Measurements from ENCODE around the gene CTSL.

CTSL gene

DNA sequence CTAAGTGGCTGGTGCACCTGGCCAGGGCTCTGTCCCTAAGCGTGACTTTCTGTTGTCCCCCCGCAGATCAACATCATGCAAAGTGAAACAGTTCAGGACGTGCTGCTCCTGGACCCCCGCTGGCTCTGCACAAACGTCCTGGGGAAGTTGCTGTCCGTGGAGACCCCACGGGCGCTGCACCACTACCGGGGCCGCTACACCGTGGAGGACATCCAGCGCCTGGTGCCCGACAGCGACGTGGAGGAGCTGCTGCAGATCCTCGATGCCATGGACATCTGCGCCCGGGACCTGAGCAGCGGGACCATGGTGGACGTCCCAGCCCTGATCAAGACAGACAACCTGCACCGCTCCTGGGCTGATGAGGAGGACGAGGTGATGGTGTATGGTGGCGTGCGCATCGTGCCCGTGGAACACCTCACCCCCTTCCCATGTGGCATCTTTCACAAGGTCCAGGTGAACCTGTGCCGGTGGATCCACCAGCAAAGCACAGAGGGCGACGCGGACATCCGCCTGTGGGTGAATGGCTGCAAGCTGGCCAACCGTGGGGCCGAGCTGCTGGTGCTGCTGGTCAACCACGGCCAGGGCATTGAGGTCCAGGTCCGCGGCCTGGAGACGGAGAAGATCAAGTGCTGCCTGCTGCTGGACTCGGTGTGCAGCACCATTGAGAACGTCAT is 19.7 kb upstream of the CTSL start:
- TF ChIP-seq, protein P1, sequence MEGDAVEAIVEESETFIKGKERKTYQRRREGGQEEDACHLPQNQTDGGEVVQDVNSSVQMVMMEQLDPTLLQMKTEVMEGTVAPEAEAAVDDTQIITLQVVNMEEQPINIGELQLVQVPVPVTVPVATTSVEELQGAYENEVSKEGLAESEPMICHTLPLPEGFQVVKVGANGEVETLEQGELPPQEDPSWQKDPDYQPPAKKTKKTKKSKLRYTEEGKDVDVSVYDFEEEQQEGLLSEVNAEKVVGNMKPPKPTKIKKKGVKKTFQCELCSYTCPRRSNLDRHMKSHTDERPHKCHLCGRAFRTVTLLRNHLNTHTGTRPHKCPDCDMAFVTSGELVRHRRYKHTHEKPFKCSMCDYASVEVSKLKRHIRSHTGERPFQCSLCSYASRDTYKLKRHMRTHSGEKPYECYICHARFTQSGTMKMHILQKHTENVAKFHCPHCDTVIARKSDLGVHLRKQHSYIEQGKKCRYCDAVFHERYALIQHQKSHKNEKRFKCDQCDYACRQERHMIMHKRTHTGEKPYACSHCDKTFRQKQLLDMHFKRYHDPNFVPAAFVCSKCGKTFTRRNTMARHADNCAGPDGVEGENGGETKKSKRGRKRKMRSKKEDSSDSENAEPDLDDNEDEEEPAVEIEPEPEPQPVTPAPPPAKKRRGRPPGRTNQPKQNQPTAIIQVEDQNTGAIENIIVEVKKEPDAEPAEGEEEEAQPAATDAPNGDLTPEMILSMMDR (conservative IDR thresholded peaks at IDR 0.05; ENCODE audit: control insufficient read depth, insufficient read depth, low read depth, low read length): no peak
- no peak for DNase-seq (ENCODE audit: low read depth)
- no peak overlapping the region for H3K4me3 ChIP-seq (ENCODE audit: control insufficient read depth, low read depth, low read length)

DNA sequence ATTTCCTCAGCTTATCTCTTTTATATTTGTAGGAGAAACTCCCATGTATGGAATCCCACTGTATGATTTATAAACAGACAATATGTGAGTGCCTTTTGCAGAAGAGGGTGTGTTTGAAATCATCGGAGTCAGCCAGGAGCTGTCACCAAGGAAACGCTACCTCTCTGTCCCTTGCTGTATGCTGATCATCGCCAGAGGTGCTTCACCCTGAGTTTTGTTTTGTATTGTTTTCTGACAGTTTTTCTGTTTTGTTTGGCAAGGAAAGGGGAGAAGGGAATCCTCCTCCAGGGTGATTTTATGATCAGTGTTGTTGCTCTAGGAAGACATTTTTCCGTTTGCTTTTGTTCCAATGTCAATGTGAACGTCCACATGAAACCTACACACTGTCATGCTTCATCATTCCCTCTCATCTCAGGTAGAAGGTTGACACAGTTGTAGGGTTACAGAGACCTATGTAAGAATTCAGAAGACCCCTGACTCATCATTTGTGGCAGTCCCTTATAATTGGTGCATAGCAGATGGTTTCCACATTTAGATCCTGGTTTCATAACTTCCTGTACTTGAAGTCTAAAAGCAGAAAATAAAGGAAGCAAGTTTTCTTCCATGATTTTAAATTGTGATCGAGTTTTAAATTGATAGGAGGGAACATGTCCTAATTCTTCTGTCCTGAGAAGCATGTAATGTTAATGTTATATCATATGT is 18.0 kb upstream of the CTSL start:
- DNase-seq (ENCODE audit: low read depth): no peak
- TF ChIP-seq, protein P1 (conservative IDR thresholded peaks at IDR 0.05; ENCODE audit: control insufficient read depth, insufficient read depth, low read depth, low read length): no peak
- no peak overlapping the region for H3K4me3 ChIP-seq (ENCODE audit: control insufficient read depth, low read depth, low read length)

DNA sequence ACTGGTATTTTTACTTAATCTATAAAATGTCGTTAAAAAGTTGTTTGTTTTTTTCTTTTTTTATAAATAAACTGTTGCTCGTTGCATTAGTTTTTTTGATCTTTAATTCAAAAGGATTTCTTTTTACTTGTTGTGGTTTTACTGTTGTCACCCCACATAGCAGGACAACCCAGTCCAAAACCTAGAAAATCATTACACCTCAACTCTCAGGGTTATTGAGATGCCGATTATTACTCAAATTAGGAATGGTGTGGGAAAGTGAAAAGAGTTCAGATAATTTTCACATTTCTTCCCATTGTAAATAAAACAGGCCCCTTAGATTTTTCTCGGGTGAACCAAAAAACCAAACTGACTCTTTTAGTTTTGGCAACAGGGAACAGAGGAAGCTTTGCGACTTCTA is 17.4 kb upstream of the CTSL start:
- H3K4me3 ChIP-seq (ENCODE audit: control insufficient read depth, low read depth, low read length): no peak overlapping the region
- no peak for DNase-seq (ENCODE audit: low read depth)
- TF ChIP-seq, protein P1 (conservative IDR thresholded peaks at IDR 0.05; ENCODE audit: control insufficient read depth, insufficient read depth, low read depth, low read length): no peak

DNA sequence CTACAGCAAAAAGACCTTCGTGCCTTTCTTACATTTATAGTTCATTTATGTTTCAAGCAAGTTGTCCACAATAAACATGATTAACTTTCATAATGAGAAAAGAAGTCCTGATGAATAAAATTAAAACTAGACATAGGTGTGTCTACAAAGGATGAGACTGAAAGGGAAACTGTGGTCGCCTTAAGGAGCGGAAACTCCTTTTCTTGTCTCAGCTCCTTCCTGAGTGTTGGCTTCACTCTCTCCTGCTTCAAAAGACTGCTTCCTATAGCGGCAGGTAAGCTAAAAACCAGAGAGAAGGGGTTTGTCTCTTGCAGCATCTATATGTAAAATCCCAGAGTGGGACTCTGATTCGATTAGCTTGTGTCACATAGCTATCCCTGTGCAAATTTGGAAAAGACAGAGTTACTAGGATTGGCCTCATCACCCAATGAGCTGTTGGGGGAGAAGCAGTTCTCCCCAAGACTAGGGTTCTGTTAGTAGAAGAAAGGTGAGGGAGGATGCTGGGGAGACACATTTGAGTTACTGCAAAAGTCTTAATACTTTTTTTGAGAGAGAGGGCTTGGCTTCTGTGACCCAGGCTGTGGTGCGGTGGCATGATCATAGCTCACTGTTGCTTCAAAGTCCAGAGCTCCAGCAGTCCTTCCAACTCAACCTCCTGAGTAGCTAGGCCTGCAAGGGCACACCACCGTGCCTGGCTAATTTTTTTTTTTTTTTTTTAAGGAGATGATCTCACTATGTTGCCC is 16.8 kb upstream of the CTSL start:
- no peak overlapping the region for H3K4me3 ChIP-seq (ENCODE audit: control insufficient read depth, low read depth, low read length)
- DNase-seq (ENCODE audit: low read depth): no peak
- TF ChIP-seq, protein P1 (conservative IDR thresholded peaks at IDR 0.05; ENCODE audit: control insufficient read depth, insufficient read depth, low read depth, low read length): no peak

- no peak overlapping the region for H3K4me3 ChIP-seq (ENCODE audit: control insufficient read depth, low read depth, low read length)
- DNase-seq (ENCODE audit: low read depth): no peak
- TF ChIP-seq, protein P1 (conservative IDR thresholded peaks at IDR 0.05; ENCODE audit: control insufficient read depth, insufficient read depth, low read depth, low read length): no peak
Measured at GRCh38 chr9:87710443-87710842, 15.5 kb upstream of the CTSL start.

DNA sequence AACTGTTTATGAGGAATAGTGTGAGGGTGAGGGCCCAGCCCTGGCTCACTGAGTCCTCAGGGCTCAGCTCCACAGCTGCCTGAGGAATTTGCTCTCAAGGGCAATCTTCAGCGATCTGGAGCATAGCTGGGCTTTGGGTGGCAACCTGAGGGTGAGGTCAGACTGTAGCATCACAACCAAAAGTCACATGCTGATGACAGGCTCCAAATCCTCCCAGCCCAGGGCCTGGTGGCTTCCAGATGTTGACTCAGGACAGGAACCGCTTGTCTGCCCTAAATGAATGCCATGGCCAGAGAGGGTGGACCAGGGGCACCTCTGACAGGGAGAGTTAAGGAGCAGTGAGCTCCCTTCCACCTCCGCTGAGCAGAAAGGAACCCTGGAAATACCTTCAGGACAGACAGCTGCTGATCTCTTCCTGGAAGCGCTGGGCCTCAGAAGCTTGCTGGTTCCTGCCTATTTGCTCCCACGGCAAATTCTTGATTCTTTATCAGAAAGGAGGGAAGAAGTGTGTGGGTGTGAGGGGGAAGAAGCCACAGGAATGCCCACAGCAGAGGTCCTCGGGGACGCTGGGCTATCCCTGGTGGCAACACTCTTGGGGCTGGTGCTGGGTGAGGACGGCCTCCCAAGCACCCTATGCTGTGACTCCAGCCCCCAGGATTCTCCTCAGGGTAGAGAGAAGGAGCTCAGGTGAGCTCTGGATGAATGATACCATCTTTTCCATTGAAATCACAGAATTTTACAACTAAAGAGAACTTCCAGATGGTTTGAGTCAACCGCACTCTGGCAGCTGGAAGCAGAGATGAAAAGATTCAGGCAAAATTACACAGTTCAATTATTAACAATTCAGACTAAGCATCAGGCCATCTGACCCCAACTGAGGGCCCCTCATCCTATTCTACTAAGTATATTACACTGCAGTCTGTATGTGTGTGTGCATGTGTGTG is 13.8 kb upstream of the CTSL start:
- TF ChIP-seq, protein P1 (conservative IDR thresholded peaks at IDR 0.05; ENCODE audit: control insufficient read depth, insufficient read depth, low read depth, low read length): no peak
- no peak overlapping the region for H3K4me3 ChIP-seq (ENCODE audit: control insufficient read depth, low read depth, low read length)
- peak; percentile 97 for DNase-seq (ENCODE audit: low read depth)

Data from fibroblast of mammary gland (primary cell).